Hypothalamus (tissue), 51 donors: ENCODE results near the gene ZFP37.
A peak's percentile ranks its signal among the peaks of the same experiment; 100 is the strongest.
"Not testable (repeated sequence)": the region's sequence is repeated elsewhere in the genome, so short reads cannot be mapped to it uniquely, and the experiment has no call there.

Experiments used
- DNase-seq, 51 donors: peaks; one replicate each; lab custom pipeline; 2025; lab: John Stamatoyannopoulos, UW

Gene ZFP37

DNA sequence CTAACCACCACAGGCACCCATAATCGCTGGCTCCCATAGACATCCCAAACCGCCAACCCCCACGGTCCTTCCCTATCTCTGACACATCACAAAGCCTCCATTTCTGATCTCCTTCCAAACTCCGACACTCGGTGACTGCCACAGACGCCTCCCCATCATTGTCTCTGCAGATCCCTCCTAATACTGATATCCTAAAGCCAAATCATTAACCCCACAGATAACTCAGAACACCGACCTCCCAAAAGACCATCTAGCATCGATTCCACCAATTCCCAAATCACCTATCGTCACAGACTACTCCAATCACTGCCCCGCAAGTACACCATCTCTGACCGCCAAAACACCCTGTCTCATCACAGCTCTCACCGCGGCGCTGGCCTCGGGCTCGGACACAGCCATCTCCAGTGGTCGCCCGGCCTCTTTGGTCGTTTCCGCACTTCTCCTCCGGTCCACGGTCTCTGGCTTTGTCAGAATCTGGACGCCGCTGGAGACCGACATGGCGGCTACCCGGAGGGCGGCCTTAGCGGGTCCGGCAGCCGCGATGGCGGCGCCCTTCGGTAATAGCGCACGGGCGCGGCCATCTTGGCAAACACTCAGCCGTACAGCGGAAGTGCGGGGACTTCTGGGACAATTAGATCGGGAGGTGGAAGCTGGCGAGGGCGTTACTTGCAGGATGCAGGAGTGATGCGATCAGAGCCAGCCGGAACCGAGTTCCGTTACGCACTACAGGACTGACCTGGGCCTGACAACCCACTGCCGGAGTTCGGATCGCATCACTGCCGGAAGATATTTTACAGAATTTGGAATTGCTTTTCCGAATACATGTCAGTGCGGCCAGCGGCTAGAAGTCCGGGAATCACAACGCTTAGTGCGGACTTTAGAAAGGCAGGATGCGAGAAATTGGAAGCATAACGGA lies at the start of gene ZFP37:
Gene ZFP37, minus strand, starts transcription at position 534 of the 916 bp plus-strand sequence. Its CDS starts 36 bp downstream, at position 498.
- DNase-seq, result peak; percentile 38 to 97 (median 89)

DNA sequence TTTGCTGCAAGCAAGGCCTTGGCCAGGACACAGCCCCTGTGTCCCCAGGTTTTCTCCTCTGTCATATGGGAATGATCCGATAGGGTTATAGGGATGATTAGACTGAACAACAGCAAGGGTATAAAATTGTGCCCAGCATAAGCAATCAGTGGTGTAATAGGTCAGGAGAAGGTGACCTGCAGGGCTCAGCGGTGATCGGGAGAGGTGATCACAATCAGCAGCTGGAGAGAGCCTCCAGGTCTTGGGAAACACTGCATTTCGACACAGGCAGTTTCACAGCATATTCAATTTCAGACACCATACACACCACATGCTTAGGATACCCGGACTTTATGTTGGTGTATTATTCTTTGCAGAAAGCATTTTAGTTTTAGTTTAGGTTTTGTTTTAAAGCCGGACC lies 48.8 kb upstream of the ZFP37 start:
- DNase-seq, result not testable (repeated sequence)

DNA sequence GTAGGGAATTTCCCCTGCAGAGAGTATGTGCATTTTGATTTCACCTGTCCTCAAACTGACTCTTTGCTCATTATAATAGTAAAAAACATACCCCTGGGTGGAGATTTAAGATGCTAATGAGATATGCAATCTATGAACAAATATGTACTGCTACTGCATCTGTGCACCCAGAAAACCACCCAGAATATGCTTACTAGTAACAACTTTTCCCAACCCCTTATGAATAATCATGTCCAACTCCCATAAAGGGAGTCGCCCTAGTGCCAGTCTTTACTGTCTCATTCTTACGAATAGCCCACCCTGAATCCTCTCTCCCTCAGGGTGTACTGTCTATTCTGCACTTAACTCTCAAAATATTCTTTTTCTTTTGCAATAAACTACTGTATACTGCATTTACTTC lies 39.0 kb upstream of the ZFP37 start:
- DNase-seq, result no peak

DNA sequence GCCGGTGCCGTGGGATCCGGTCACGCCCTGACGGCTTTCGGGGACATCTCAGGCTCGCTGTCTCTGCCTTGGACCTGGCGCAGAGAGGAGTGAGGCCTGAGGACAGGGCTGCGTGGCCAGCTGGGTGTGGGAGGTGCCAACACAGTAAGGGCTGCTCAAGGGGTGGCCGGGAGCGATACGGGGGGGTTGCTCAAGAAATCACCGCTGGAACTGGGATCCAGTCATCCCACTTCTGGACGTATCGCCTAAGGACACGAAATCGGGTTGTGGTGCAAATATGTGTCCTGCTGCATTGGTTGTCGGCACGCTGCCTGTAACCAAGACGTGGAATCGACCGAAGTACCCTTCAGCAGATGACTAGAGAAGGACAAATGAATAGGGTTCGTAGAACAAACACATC lies 33.4 kb upstream of the ZFP37 start:
- DNase-seq, result not testable (repeated sequence)

DNA sequence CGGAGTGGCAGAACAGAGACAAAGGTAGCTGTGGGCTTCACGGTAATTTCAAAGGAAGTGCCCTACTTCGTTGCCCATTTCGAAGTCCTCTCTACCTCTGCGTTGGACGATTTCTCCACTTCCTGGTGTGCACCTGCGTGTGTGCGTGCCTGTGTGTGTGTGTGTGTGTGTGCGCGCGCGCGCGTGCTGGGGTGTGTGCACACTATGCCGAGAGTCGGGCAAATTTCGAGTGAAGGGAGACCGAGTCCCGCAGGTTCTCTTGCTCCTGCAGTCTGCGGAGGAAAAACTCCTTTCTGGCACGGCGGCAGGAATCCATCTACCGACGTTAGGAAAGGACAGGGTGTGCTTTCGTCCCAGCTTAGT lies 32.6 kb upstream of the ZFP37 start:
- not testable (repeated sequence) for DNase-seq

DNA sequence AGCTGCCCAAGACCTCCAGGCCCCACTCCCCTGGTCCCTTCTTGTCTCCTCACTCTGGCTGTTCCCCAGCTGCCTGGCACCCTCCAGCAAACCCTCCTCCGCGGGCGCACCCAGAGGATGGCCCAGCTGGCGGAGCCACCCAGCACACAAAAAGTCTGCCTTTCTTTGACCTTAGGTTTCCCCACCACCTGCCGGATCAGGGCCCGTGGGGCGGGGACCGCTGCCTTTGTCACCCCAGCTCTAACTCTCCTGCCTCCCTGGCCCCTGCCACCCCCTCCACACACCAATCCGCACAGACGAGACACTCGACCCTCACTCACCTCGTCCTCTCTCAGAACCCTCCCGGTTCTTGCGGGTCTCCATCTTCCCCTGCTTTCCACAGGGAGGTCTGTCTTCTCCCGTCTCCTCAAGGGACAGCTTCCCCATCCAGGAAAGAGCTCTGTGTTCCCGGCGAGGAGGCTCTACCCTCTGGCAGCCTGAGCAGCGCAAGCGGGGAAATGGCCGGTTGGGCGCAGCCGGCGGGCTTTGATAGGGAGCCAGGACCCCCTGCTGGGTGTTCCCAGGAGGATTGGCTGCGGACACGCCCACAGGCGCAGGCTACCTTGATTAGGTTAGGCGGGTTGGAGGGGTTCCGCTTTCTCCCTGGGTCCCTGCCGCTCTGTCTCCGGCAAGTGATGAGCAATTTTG lies 32.1 kb upstream of the ZFP37 start:
- not testable (repeated sequence) for DNase-seq

DNA sequence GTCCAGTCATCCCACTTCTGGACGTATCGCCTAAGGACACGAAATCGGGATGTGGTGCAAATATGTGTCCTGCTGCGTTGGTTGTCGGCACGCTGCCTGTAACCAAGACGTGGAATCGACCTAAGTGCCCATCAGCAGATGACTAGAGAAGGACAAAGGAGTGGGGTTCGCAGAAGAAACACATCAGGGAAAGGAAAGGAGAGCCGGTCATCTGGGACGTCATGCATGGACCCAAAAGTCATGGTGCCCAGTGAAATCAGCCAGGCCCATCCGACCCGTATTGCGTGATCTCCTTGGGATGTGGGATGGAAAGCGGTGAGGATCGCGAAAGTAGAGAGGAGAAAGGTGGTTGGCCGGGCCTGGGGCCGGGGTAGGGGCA lies 6.4 kb upstream of the ZFP37 start:
- DNase-seq, result peak in 1 of 51 donors; percentile 39

DNA sequence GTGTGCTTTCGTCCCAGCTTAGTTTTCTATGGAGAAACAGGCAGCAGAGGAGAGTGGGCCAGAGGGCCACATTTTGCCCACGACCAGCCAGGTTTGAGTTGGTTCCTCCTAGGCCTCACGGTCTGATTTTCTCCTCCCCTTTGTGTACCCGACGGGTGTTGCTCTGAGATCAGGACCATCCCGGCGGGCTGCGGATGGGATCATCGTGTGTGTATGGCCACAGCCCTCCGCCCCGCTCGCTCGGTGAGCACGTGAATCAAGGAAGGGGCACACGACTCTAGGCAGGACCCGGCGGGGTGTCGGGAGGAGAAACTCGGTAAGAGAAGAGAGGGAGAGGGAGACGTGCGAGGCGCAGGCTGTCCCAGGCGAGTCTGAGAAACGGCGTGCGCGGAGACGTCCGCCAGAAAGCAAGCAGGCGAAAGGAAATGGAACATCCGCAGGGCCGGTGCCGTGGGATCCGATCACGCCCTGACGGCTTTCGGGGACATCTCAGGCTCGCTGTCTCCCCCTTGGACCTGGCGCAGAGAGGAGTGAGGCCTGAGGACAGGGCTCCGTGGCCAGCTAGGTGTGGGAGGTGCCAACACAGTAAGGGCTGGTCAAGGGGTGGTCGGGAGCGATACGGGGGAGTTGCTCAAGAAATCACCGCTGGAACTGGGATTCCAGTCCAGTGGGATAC lies 5.9 kb upstream of the ZFP37 start:
- peak in 1 of 51 donors; percentile 9 for DNase-seq

DNA sequence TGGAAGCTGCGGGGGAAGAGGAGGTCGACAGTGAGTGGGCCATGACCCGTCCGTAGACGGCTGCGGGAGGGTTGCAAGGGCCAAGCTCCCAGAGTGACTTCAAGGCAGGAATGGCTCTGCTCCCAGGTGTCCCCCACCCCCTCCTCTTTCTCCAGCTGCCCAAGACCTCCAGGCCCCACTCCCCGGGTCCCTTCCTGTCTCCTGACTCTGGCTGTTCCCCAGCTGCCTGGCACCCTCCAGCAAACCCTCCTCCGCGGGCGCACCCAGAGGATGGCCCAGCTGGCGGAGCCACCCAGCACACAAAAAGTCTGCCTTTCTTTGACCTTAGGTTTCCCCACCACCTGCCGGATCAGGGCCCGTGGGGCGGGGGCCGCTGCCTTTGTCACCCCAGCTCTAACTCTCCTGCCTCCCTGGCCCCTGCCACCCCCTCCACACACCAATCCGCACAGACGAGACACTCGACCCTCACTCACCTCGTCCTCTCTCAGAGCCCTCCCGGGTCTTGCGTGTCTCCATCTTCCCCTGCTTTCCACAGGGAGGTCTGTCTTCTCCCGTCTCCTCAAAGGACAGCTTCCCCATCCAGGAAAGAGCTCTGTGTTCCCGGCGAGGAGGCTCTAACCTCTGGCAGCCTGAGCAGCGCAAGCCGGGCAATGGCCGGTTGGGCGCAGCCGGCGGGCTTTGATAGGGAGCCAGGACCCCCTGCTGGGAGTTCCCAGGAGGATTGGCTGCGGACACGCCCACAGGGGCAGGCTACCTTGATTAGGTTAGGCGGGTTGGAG lies 4.7 kb upstream of the ZFP37 start:
- DNase-seq, result peak in 1 of 51 donors; percentile 33

DNA sequence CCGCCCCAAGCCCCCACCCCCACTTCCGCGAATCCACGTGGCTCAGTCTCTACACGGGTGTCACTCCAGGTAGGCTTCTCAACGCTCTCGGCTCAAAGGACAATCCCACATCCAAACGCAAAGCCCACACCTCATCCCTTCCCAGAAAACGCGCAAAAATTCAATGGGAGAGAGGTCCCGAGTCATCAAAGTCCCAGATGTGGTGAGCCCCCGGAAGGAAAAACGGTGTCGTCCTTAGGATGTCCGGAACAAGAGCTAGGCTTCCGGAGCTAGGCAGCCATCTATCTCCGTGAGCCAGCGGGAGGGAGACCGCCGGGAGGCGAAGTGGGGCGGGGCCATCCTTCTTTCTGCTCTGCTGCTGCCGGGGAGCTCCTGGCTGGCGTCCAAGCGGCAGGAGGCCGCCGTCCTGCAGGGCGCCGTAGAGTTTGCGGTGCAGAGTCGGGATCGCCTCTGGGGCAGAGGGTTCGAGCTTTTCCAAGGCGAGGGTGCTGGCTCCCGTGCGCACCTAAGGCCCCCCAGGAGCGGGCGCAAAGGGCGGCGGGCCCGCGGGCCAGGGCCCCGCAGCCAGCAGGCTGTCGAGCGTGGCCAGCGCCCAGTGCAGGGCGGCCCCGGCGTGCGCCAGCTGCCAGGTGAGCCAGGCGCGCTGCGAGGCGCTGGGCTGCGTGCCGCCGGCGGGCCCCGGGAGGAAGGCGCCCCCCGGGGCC lies 3.2 kb upstream of the ZFP37 start:
- DNase-seq, result not testable (repeated sequence)

DNA sequence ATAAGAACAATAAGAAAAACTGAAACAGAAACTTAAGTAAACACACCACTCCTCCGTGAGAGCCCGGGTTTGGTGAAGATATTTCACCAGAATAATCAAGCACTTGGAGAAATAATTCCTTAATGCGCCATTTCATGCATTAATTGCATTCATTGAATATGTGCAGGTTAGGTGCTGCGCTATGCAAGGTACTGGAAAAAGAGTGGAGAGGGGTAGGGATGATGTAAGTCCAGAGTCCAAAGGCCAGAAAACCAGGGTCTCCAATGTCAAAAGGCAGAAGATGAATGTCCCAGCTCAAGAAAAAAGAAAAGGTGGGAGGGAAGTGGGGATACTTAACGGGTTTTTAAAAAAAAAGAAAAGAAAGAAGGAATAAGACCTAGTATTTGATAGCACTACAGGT lies 669 bp upstream of the ZFP37 start:
- DNase-seq, result no peak

DNA sequence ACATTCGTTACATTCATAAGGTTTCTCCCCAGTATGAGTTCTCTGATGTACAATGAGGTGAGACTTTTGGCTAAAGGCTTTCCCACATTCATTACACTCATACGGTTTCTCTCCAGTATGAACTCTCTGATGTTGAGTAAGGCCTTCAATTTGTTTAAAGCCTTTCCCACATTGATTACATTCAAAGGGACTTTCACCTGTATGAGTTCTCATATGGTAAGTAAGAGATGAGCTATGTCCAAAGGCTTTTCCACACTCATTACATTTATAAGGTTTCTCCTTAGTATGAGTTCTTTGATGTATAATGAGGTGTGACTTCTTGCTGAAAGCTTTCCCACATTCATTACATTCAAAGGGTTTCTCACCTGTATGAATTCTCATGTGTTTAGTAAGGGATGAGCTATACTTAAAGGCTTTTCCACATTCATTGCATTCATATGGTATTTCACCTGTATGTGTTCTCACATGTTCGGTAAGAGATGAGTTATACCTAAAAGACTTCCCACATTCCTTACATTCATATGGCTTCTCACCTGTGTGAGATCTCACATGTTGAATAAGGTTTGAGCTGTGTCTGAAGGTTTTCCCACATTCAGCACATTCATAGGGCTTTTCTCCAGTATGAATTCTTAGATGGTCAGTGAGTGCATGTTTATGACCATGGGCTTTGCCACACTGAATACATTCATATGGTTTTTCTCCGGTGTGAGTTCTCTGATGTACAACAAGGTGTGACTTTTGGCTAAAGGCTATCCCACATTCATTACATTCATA lies 13.5 kb downstream of the ZFP37 start:
- no peak for DNase-seq

DNA sequence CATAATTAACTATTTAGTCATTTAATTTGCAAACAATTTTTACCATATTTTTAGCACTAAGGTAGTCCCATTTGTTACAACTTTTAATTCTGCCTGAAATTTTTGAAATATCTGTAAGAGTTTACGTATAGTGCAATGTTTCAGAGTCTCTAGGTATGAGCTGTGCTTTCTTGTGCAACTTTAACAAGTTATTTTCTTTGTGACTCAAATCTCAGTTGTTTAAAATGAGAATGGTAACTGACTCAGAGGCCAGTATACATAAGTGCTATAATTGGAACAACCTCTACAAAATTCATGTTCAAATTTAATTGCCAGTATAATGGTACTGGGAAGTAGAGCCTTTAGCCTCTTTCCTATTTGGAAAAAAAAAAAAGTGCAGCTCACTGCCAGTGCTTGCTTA lies 30.3 kb downstream of the ZFP37 start:
- no peak for DNase-seq

DNA sequence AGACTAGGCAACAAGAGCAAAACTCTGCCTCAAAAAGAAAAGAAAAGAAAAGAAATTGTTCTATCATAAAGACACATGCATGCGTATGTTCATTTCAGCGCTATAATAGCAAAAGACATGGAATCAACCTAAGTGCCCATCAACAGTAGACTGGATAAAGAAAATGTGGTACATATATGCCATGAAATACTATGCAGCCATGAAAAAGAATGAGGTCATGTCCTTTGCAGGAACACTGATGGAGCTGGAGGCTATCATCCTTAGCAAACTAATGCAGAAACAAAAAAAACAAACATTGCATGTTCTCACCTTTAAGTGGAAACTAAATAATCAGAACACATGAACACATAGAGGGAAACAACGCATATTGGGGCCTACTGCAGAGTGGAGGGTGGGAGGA lies 38.3 kb downstream of the ZFP37 start:
- no peak for DNase-seq

DNA sequence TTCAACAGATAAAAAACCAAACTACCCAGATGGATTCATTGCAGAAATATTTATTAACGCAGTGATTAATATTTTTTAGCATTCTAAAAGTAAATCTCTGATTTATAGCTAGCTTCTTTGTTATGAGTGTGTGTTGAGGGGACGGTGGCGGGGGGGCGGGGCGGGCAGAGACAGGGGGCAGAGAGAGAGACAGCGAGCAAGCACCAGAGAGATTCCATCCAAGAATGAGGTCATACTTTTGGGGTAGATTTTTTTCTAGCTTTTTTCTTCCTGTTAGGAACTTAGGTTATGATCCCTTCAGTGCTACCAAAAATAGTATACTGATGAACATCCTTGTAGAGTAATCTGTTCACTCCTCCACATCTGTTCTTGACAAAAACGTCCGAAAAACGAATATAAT lies 44.0 kb downstream of the ZFP37 start:
- DNase-seq, result peak in 1 of 51 donors; percentile 0

DNA sequence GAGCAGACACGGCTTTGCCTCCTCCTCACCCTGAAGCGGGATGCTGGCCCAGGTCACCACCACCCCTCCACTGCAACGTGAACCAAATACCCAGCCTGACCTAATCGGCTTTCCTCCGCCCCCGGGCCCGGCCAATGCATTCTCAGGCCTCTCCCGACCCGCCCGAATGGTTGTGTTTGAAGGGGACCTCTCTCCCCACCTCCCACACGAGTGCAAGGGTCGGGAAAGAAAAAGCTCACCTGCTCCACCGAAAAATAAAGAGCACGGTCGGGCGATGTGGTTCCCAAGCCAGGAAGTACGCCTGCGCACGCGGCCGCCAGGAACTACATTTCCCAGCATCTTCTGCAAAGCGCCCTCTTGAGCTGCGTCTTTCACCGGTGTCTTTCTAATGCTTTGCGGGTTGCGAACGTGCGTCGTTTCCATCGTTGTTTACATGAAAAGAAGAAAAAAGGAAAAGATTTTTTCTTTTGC lies 44.6 kb downstream of the ZFP37 start, which contains the start of gene ZNF883:
Gene ZNF883, minus strand, starts transcription at position 282 of the 471 bp plus-strand sequence.
- peak in 50 of 51 donors; percentile 1 to 78 (median 38) for DNase-seq

DNA sequence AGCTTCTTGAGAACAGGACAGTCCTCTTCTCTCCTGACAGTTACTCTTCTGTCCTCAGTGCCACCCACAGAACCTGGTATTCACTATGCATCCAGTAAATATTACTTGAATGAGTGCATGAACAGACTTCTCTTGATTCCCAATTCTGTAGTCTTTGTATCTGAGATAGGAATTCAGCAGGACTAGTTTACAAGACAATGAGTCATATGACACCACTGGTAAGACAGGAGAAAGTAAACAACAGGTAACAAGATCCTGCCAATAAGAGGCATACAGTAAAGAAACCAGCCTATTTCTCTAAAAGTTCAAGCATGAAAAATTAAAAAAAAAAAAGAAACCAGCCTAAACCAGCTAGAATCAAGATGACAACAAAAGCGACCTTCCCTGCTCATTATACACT lies 50.7 kb downstream of the ZFP37 start:
- DNase-seq, result no peak

DNA sequence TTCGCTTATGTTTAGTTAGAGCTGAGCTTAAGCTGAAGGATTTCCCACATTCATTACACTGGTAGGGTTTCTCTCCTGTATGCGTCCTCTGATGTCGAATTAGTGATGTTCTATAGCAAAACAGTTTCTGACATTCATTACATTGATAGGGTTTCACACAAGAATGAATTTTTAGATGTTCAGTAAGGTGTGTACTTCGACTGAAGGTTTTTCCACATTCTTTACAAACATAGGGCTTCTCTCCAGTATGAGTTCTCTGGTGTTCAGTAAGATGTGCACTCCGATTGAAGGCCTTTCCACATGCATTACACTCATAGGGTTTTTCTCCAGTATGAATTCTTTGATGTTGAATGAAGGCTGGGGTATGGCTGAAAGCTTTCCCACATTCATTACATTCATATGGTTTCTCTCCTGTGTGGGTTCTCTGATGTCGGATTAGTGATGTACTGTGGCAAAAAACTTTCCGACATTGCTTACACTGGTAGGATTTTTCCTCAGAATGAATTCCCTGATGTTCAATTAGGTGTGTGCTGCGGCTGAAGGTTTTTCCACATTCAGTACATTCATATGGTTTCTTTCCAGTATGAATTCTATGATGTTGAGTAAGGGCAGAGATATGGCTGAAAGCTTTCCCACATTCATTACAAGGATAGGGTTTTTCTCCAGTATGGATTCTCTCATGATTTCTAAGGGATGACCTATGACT lies 59.1 kb downstream of the ZFP37 start:
- DNase-seq, result no peak
